Measurements from ENCODE around the gene IRAK1. TPM values are rescaled to one million over a fixed set of nuclear protein-coding genes. Genes with fewer than 3 reads are reported as not detected.

IRAK1 gene
- total RNA-seq, 1 experiment from 2014 or later: 92.3 TPM

- H3K36me3 ChIP-seq (ENCODE audit: control insufficient read depth in 1 of 2, insufficient read depth in 2 of 2, low read length in 2 of 2): no peaks in the 10 kb centered on the region
- H3K4me1 ChIP-seq (ENCODE audit: control insufficient read depth in 1 of 2, insufficient read depth in 2 of 2, low read length in 2 of 2): peaks cover 0 to 13% of the 10 kb centered on the region in 2 experiments; a peak in 1 of 4 replicates
- no peaks in the 10 kb centered on the region for H3K9me2 ChIP-seq (ENCODE audit: insufficient read depth)
- H3K4me3 ChIP-seq (replicated peaks in 1 of 2; ENCODE audit: low read depth in 1 of 2, low read length in 2 of 2): no peak overlapping the region
- ChIA-PET POLR2A (no interaction called here), RAD21 (ENCODE audit: low non-redundant PET in 1 of 2, low total read pairs in 2 of 2, uncharacterized antibody in 2 of 2, unreplicated experiment in 2 of 2) (no interaction called here), CTCF (no interaction called here)
- H3K27me3 ChIP-seq (ENCODE audit: insufficient read depth, low read length): no peaks in the 10 kb centered on the region
- H3K4me2 ChIP-seq (ENCODE audit: low read length): no peak overlapping the region
- TF ChIP-seq JUND (IDR thresholded peaks at IDR 0.05): no peak
- no peak overlapping the region for H3K27ac ChIP-seq (ENCODE audit: low read depth, low read length)
- ATAC-seq: no peak
- intact Hi-C loops (cut with micrococcal nuclease): no loop called here
- BruUV-seq (replicated peaks): no TSS peak
- 0 out of 2 replicates have a peak, but pooled peaks cover 3% of the 10 kb centered on the region for H4K20me1 ChIP-seq (ENCODE audit: insufficient read depth)
- H3K9me3 ChIP-seq (ENCODE audit: control insufficient read depth in 1 of 2, insufficient read depth in 1 of 2, low read depth in 1 of 2, low read length in 2 of 2): no peaks in the 10 kb centered on the region
- DNase-seq (ENCODE audit: low read depth, low spot score): no peak
- peaks cover 36% of the 10 kb centered on the region; the same call in 1 of the 2 replicates for H3K79me2 ChIP-seq (ENCODE audit: insufficient read depth, low read length)
- no peak overlapping the region for H3K9ac ChIP-seq (ENCODE audit: low read length)
- H2AFZ ChIP-seq (ENCODE audit: low read depth, low read length, poor library complexity, severe bottlenecking): no peak overlapping the region
Measured at GRCh38 chrX:154056770-154057241, 37.1 kb upstream of the IRAK1 start.

DNA sequence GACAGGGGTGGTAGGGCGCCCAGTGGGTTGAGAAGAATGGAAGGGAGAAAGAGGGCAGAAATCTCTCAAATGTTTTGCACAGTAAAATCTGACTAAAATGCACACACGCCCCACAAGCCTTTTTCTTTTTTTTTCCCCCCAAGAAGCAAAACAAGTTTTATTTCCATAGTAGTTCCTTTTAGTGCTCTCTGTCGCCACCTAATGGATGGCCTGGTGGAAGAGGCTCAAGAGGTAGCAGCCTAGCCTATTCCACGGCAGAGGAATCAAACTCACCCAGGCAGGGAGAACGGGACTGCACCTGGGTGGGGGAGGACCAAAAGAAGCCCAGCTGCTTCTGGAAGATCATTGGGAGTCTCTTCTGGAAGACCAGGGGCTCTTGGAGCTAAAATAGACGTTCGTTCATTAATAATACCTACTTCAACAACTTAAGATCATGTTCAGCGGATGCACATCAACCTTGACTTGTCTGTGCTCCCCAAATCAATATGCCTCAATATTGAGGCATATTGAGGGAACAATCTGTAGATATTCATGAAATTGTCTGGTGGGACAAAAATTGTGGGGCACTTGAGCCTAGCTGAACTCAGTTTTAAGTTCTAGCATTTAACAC is 31.6 kb upstream of the IRAK1 start:
- H3K4me2 ChIP-seq (ENCODE audit: low read length): no peak overlapping the region

More for the DNA sequence above, 31.6 kb upstream of the IRAK1 start:
- ChIA-PET RAD21 (ENCODE audit: low non-redundant PET in 1 of 2, low total read pairs in 2 of 2, uncharacterized antibody in 2 of 2, unreplicated experiment in 2 of 2) (no interaction called here), CTCF (no interaction called here), POLR2A (no interaction called here)
- H2AFZ ChIP-seq (ENCODE audit: low read depth, low read length, poor library complexity, severe bottlenecking): no peak overlapping the region
- no peaks in the 10 kb centered on the region for H3K9me3 ChIP-seq (ENCODE audit: control insufficient read depth in 1 of 2, insufficient read depth in 1 of 2, low read depth in 1 of 2, low read length in 2 of 2)
- no TSS peak for BruUV-seq (replicated peaks)
- ATAC-seq: peak; percentile 86
- H3K79me2 ChIP-seq (ENCODE audit: insufficient read depth, low read length): peaks cover 34% of the 10 kb centered on the region; the same call in 1 of the 2 replicates
- no peak overlapping the region for H3K9ac ChIP-seq (ENCODE audit: low read length)
- no peaks in the 10 kb centered on the region for H3K4me1 ChIP-seq (ENCODE audit: control insufficient read depth in 1 of 2, insufficient read depth in 2 of 2, low read length in 2 of 2)
- H3K9me2 ChIP-seq (ENCODE audit: insufficient read depth): no peaks in the 10 kb centered on the region
- intact Hi-C loops (cut with micrococcal nuclease): loop anchor here (1.0 kb wide), 1 partner anchor 38 kb away; no protein-coding TSS in a partner anchor
- H3K27ac ChIP-seq (ENCODE audit: low read depth, low read length): no peak overlapping the region
- H3K36me3 ChIP-seq (ENCODE audit: control insufficient read depth in 1 of 2, insufficient read depth in 2 of 2, low read length in 2 of 2): no peaks in the 10 kb centered on the region
- H4K20me1 ChIP-seq (ENCODE audit: insufficient read depth): 0 out of 2 replicates have a peak, but pooled peaks cover 4% of the 10 kb centered on the region
- peak; percentile 3 for DNase-seq (ENCODE audit: low read depth, low spot score)
- H3K27me3 ChIP-seq (ENCODE audit: insufficient read depth, low read length): no peaks in the 10 kb centered on the region
- no peak overlapping the region for H3K4me3 ChIP-seq (replicated peaks in 1 of 2; ENCODE audit: low read depth in 1 of 2, low read length in 2 of 2)
- no peak for TF ChIP-seq SP1 (IDR thresholded peaks at IDR 0.05; ENCODE audit: low read depth)
- no peak for TF ChIP-seq EGR1 (IDR thresholded peaks at IDR 0.05; ENCODE audit: low read depth)
- TF ChIP-seq CTCF (IDR thresholded peaks at IDR 0.05 in 2 of 3, conservative IDR thresholded peaks at IDR 0.05 in 1 of 3; ENCODE audit: borderline replicate concordance in 1 of 3, insufficient read depth in 1 of 3, low read depth in 2 of 3, low read length in 2 of 3): peak; percentile 34 to 67 (median 61); a peak in 5 of 6 replicates
- TF ChIP-seq, protein P1, sequence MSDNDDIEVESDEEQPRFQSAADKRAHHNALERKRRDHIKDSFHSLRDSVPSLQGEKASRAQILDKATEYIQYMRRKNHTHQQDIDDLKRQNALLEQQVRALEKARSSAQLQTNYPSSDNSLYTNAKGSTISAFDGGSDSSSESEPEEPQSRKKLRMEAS (IDR thresholded peaks at IDR 0.05): no peak
- TF ChIP-seq ZNF274 (IDR thresholded peaks at IDR 0.05; ENCODE audit: low read depth, low read length): no peak
- TF ChIP-seq REST (IDR thresholded peaks at IDR 0.05; ENCODE audit: low read depth): no peak
- TF ChIP-seq POLR2AphosphoS5 (IDR thresholded peaks at IDR 0.05; ENCODE audit: low read depth, low read length): no peak
- TF ChIP-seq POLR2A (IDR thresholded peaks at IDR 0.05; ENCODE audit: borderline replicate concordance, extremely low read depth, insufficient read depth, insufficient read length): no peak
- peak; percentile 49 for TF ChIP-seq RAD21 (IDR thresholded peaks at IDR 0.05; ENCODE audit: low read depth)
- no peak for TF ChIP-seq ELF1 (IDR thresholded peaks at IDR 0.05; ENCODE audit: borderline replicate concordance, low read depth)
- no peak for TF ChIP-seq EZH2 (IDR thresholded peaks at IDR 0.05)
